Karpas-422 (cell line): ENCODE results near the gene SNRPB2. TPM values are rescaled to one million over a fixed set of nuclear protein-coding genes. Genes with fewer than 3 reads are reported as not detected.
A peak's percentile ranks its signal among the peaks of the same experiment; 100 is the strongest.

Source experiments
- DNase-seq: peaks from one replicate; pipeline ENCODE4 v3.0.0-alpha.2; 2015
- H2AFZ ChIP-seq: fragments of 200-600 bp; sonication (generic); 2 replicates; pipeline ENCODE4 v1.6.1; 2014; ENCODE audit warnings: antibody characterized with exemption, low read length, mixed read lengths
- H3K27ac ChIP-seq: fragments of 200-600 bp; sonication (generic); 2 replicates; pipeline ENCODE4 v1.5.1; 2014; ENCODE audit warnings: mild to moderate bottlenecking, low read length, moderate library complexity
- H3K27me3 ChIP-seq: fragments of 200-600 bp; sonication (generic); 2 replicates; pipeline ENCODE4 v1.6.1; 2014; ENCODE audit warnings: low read length, mixed read lengths
- H3K36me3 ChIP-seq: fragments of 200-600 bp; sonication (generic); 2 replicates; pipeline ENCODE4 v1.6.1; 2014; ENCODE audit warnings: low read length, mixed read lengths; ENCODE audit not compliant: insufficient read depth
- H3K4me1 ChIP-seq: fragments of 200-600 bp; sonication (generic); 2 replicates; pipeline ENCODE4 v1.6.1; 2014; ENCODE audit warnings: mild to moderate bottlenecking, low read length, mixed read lengths
- H3K4me2 ChIP-seq: fragments of 200-600 bp; sonication (generic); 2 replicates; pipeline ENCODE4 v1.6.1; 2014; ENCODE audit warnings: low read length, low read depth, mild to moderate bottlenecking; ENCODE audit not compliant: poor library complexity, severe bottlenecking
- H3K4me3 ChIP-seq: fragments of 200-600 bp; sonication (generic); 2 replicates; pipeline ENCODE4 v1.5.1; 2014; ENCODE audit warnings: mild to moderate bottlenecking, antibody characterized with exemption, low read length, mixed read lengths
- H3K79me2 ChIP-seq: fragments of 200-600 bp; sonication (generic); 2 replicates; pipeline ENCODE4 v1.6.1; 2014; ENCODE audit warnings: mild to moderate bottlenecking, low read length, mixed read lengths
- H3K9ac ChIP-seq: fragments of 200-600 bp; sonication (generic); 2 replicates; pipeline ENCODE4 v1.6.0; 2014; ENCODE audit warnings: low read length
- H3K9me2 ChIP-seq: fragments of 200-600 bp; sonication (generic), shearing (Covaris generic); replicated peaks from 2 replicates; pipeline ENCODE4 v1.6.0; 2014; ENCODE audit warnings: mild to moderate bottlenecking, low read length, moderate library complexity; ENCODE audit not compliant: insufficient read depth
- H3K9me3 ChIP-seq: fragments of 300-700, 200-600 bp; sonication (generic); 2 replicates; pipeline ENCODE4 v1.6.1; 2014; ENCODE audit warnings: low read length, mixed read lengths
- H4K20me1 ChIP-seq: fragments of 200-600 bp; sonication (generic); 2 replicates; pipeline ENCODE4 v1.6.1; 2014; ENCODE audit warnings: mild to moderate bottlenecking, antibody characterized with exemption, low read length, low read depth; ENCODE audit not compliant: insufficient read depth
- total RNA-seq: library from RNA; depleted of rRNA; stranded (reverse); fragments of >200 nt; shearing (Covaris generic); gene quantifications from 2 replicates; pipeline ENCODE4 v1.2.3, GENCODE V29; 2014; ENCODE audit warnings: low replicate concordance

The SNRPB2 gene
- total RNA-seq, 1 experiment from 2014 or later, result 94.6 TPM

- Histone ChIP-seq H3K27ac (no peak overlapping the region), H3K79me2 (no peaks in the 10 kb centered on the region), H3K4me1 (no peaks in the 10 kb centered on the region), H3K9me3 (no peaks in the 10 kb centered on the region), H4K20me1 (no peaks in the 10 kb centered on the region), H3K4me2 (no peak overlapping the region), H3K9ac (no peak overlapping the region), H3K4me3 (no peak overlapping the region), H3K27me3 (no peaks in the 10 kb centered on the region), H2AFZ (no peak overlapping the region), H3K9me2 (no peaks in the 10 kb centered on the region), H3K36me3 (no peaks in the 10 kb centered on the region)
- no peak for DNase-seq
Measured at GRCh38 chr20:16758454-16759180, 28.8 kb downstream of the SNRPB2 start.

GRCh38 chr20:16759181-16759563, 29.3 kb downstream of the SNRPB2 start:
- Histone ChIP-seq H3K9me3 (no peaks in the 10 kb centered on the region), H3K9ac (no peak overlapping the region), H3K79me2 (no peaks in the 10 kb centered on the region), H3K4me1 (no peaks in the 10 kb centered on the region), H3K4me2 (no peak overlapping the region), H3K27me3 (no peaks in the 10 kb centered on the region), H4K20me1 (no peaks in the 10 kb centered on the region), H3K27ac (no peak overlapping the region), H3K4me3 (no peak overlapping the region), H3K9me2 (no peaks in the 10 kb centered on the region), H3K36me3 (no peaks in the 10 kb centered on the region), H2AFZ (no peak overlapping the region)
- no peak for DNase-seq

- Histone ChIP-seq H4K20me1 (no peaks in the 10 kb centered on the region), H2AFZ (no peak overlapping the region), H3K36me3 (no peaks in the 10 kb centered on the region), H3K9me2 (no peaks in the 10 kb centered on the region), H3K4me2 (no peak overlapping the region), H3K79me2 (no peaks in the 10 kb centered on the region), H3K4me3 (no peak overlapping the region), H3K9ac (no peak overlapping the region), H3K4me1 (no peaks in the 10 kb centered on the region), H3K9me3 (no peaks in the 10 kb centered on the region), H3K27me3 (no peaks in the 10 kb centered on the region), H3K27ac (no peak overlapping the region)
- no peak for DNase-seq
Measured at GRCh38 chr20:16760431-16761304, 30.8 kb downstream of the SNRPB2 start.

- DNase-seq, result peak; percentile 86
- Histone ChIP-seq H3K9me2 (no peaks in the 10 kb centered on the region), H3K27ac (no peak overlapping the region), H3K9ac (no peak overlapping the region), H3K36me3 (no peaks in the 10 kb centered on the region), H3K9me3 (no peaks in the 10 kb centered on the region), H3K4me2 (no peak overlapping the region), H4K20me1 (no peaks in the 10 kb centered on the region), H2AFZ (no peak overlapping the region), H3K79me2 (no peaks in the 10 kb centered on the region), H3K27me3 (no peaks in the 10 kb centered on the region), H3K4me1 (no peaks in the 10 kb centered on the region), H3K4me3 (no peak overlapping the region)
Measured at GRCh38 chr20:16761305-16761829, 31.5 kb downstream of the SNRPB2 start.

- Histone ChIP-seq H3K9me3 (no peaks in the 10 kb centered on the region), H3K27ac (no peak overlapping the region), H3K4me3 (no peak overlapping the region), H3K4me2 (no peak overlapping the region), H3K36me3 (no peaks in the 10 kb centered on the region), H4K20me1 (no peaks in the 10 kb centered on the region), H3K4me1 (no peaks in the 10 kb centered on the region), H3K79me2 (no peaks in the 10 kb centered on the region), H3K27me3 (no peaks in the 10 kb centered on the region), H3K9ac (no peak overlapping the region), H2AFZ (no peak overlapping the region), H3K9me2 (no peaks in the 10 kb centered on the region)
- DNase-seq, result no peak
Measured at GRCh38 chr20:16764560-16764959, 34.7 kb downstream of the SNRPB2 start.

- Histone ChIP-seq H3K79me2 (no peaks in the 10 kb centered on the region), H3K27me3 (no peaks in the 10 kb centered on the region), H3K36me3 (no peaks in the 10 kb centered on the region), H3K4me3 (no peak overlapping the region), H3K27ac (no peak overlapping the region), H2AFZ (no peak overlapping the region), H3K4me1 (no peaks in the 10 kb centered on the region), H4K20me1 (no peaks in the 10 kb centered on the region), H3K4me2 (no peak overlapping the region), H3K9me3 (no peaks in the 10 kb centered on the region), H3K9me2 (no peaks in the 10 kb centered on the region), H3K9ac (no peak overlapping the region)
- DNase-seq, result no peak
Measured at GRCh38 chr20:16771213-16771612, 41.4 kb downstream of the SNRPB2 start.

GRCh38 chr20:16775961-16776360, 46.1 kb downstream of the SNRPB2 start:
- Histone ChIP-seq H3K4me1 (no peaks in the 10 kb centered on the region), H3K9ac (no peak overlapping the region), H2AFZ (no peak overlapping the region), H3K4me3 (no peak overlapping the region), H3K36me3 (no peaks in the 10 kb centered on the region), H3K79me2 (no peaks in the 10 kb centered on the region), H3K27me3 (no peaks in the 10 kb centered on the region), H3K9me2 (no peaks in the 10 kb centered on the region), H3K9me3 (no peaks in the 10 kb centered on the region), H3K27ac (no peak overlapping the region), H4K20me1 (no peaks in the 10 kb centered on the region), H3K4me2 (no peak overlapping the region)
- DNase-seq, result no peak

- H3K9me2 ChIP-seq, result no peaks in the 10 kb centered on the region
- no peaks in the 10 kb centered on the region for H3K36me3 ChIP-seq
- no peak overlapping the region for H3K27ac ChIP-seq
- H4K20me1 ChIP-seq, result no peaks in the 10 kb centered on the region
- no peaks in the 10 kb centered on the region for H3K79me2 ChIP-seq
- H3K4me1 ChIP-seq, result no peaks in the 10 kb centered on the region
- H3K9me3 ChIP-seq, result no peaks in the 10 kb centered on the region
- H2AFZ ChIP-seq, result no peak overlapping the region
- no peak overlapping the region for H3K4me3 ChIP-seq
- H3K4me2 ChIP-seq, result no peak overlapping the region
- H3K27me3 ChIP-seq, result no peaks in the 10 kb centered on the region
- H3K9ac ChIP-seq, result no peak overlapping the region
- no peak for DNase-seq
Measured at GRCh38 chr20:16777126-16777525, 47.3 kb downstream of the SNRPB2 start.
